GM12891 (cell line): Measurements from ENCODE around the gene C16orf92.

Experiments used
- PAX5 ChIP-seq: IDR thresholded peaks from 2 replicates; pipeline ENCODE4 v1.6.1; 2011; ENCODE audit warnings: low read length, moderate library complexity, mild to moderate bottlenecking; ENCODE audit not compliant: insufficient read depth, severe bottlenecking
- POLR2A ChIP-seq: IDR thresholded peaks from 2 replicates; pipeline ENCODE4 v1.6.1; 2011; ENCODE audit warnings: low read depth, low read length, control low read depth
- POLR2AphosphoS5 ChIP-seq: IDR thresholded peaks from 2 replicates; pipeline ENCODE4 v1.6.1; 2011; ENCODE audit warnings: low read depth, low read length, control low read depth
- POU2F2 ChIP-seq: IDR thresholded peaks from 2 replicates; pipeline ENCODE4 v1.6.1; 2011; ENCODE audit warnings: low read depth, mild to moderate bottlenecking, control low read depth, low read length, moderate library complexity
- SPI1 ChIP-seq: IDR thresholded peaks from 2 replicates; pipeline ENCODE4 v1.6.1; 2011; ENCODE audit warnings: low read depth, low read length, control low read depth
- TAF1 ChIP-seq: IDR thresholded peaks from 2 replicates; pipeline ENCODE4 v1.6.1; 2011; ENCODE audit warnings: low read depth, low read length, control low read depth

- no peak for TF ChIP-seq POLR2A
- no peak for TF ChIP-seq POLR2AphosphoS5
- no peak for TF ChIP-seq TAF1
- no peak for TF ChIP-seq POU2F2
- TF ChIP-seq SPI1, result no peak
- no peak for TF ChIP-seq PAX5
Measured at GRCh38 chr16:30060346-30060745, 37.3 kb downstream of the C16orf92 start.
